Measurements from ENCODE around the gene LGR5. TPM values are rescaled to one million over a fixed set of nuclear protein-coding genes. Genes with fewer than 3 reads are reported as not detected.
A peak's percentile ranks its signal among the peaks of the same experiment; 100 is the strongest.

Gene LGR5
- polyA plus RNA-seq, 1 donor (not counting 4 experiments of a cell fraction or from before 2014, with no cell fraction given), result 0.05 TPM

DNA sequence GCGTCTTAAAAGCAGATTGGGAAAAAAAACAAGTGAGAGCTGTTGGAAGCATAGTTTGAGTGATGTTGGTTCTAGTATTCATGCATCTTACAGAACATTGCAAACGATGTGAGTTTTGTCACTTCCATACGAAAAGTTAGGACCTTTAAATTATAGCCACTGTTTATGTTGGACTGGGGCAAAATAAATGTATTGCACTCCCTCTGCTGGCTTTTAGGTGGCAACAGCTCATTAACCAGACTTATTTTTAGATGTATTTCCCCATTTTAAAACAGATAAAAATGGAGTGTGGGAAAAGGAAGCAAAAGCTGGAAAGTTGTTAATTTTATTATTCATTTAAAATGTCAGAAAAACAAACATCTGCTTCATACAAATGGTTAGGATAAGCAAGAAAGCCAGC, 111.9 kb downstream of the LGR5 start:
- Histone ChIP-seq H3K4me2 (ENCODE audit: control insufficient read depth, extremely low read depth, insufficient read depth, low read depth, low read length) (no peak overlapping the region), H3K9ac (ENCODE audit: control insufficient read depth, extremely low read depth, insufficient read depth, low read length) (no peak overlapping the region), H3K9me3 (ENCODE audit: control insufficient read depth, low read depth, low read length) (no peaks in the 10 kb centered on the region), H3K27ac (ENCODE audit: control insufficient read depth, insufficient read depth, low read length) (no peak overlapping the region), H3K79me2 (ENCODE audit: control insufficient read depth, insufficient read depth, low read length) (no peaks in the 10 kb centered on the region), H2AFZ (ENCODE audit: control insufficient read depth, low read length) (no peak overlapping the region), H3K9me1 (ENCODE audit: control insufficient read depth, extremely low read depth, insufficient read depth, low read length) (no peaks in the 10 kb centered on the region), H3K36me3 (ENCODE audit: control insufficient read depth in 2 of 2, extremely low read depth in 1 of 2, insufficient read depth in 2 of 2, low read length in 2 of 2) (no peaks in the 10 kb centered on the region), H3K4me1 (ENCODE audit: control insufficient read depth, extremely low read depth, insufficient read depth, low read length) (peaks cover 3% of the 10 kb centered on the region), H3K27me3 (ENCODE audit: control insufficient read depth, extremely low read depth, insufficient read depth, low read length) (no peaks in the 10 kb centered on the region), H3K4me3 (ENCODE audit: control insufficient read depth in 2 of 3, extremely low read depth in 1 of 3, insufficient read depth in 2 of 3, low read depth in 1 of 3, low read length in 3 of 3) (no peak overlapping the region), H4K20me1 (ENCODE audit: control insufficient read depth, extremely low read depth, insufficient read depth, low read length) (no peaks in the 10 kb centered on the region)
- no peak for TF ChIP-seq EZH2 (IDR thresholded peaks at IDR 0.05; ENCODE audit: low read length)
- TF ChIP-seq, protein P1, sequence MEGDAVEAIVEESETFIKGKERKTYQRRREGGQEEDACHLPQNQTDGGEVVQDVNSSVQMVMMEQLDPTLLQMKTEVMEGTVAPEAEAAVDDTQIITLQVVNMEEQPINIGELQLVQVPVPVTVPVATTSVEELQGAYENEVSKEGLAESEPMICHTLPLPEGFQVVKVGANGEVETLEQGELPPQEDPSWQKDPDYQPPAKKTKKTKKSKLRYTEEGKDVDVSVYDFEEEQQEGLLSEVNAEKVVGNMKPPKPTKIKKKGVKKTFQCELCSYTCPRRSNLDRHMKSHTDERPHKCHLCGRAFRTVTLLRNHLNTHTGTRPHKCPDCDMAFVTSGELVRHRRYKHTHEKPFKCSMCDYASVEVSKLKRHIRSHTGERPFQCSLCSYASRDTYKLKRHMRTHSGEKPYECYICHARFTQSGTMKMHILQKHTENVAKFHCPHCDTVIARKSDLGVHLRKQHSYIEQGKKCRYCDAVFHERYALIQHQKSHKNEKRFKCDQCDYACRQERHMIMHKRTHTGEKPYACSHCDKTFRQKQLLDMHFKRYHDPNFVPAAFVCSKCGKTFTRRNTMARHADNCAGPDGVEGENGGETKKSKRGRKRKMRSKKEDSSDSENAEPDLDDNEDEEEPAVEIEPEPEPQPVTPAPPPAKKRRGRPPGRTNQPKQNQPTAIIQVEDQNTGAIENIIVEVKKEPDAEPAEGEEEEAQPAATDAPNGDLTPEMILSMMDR (optimal IDR thresholded peaks at IDR 0.05 in 1 of 3, IDR thresholded peaks at IDR 0.05 in 1 of 3, conservative IDR thresholded peaks at IDR 0.05 in 1 of 3; ENCODE audit: extremely low read depth in 1 of 3, insufficient read depth in 2 of 3, low read length in 3 of 3), result peak in 2 of 3 experiments; percentile 27 to 39
- dilution Hi-C loops (cut with MboI; ENCODE audit: extremely low pct_ligation_motif_present, low sequenced_read_pairs), result no loop called here
- no peak for DNase-seq (ENCODE audit: low read depth, low spot score)
- no peak for FAIRE-seq

DNA sequence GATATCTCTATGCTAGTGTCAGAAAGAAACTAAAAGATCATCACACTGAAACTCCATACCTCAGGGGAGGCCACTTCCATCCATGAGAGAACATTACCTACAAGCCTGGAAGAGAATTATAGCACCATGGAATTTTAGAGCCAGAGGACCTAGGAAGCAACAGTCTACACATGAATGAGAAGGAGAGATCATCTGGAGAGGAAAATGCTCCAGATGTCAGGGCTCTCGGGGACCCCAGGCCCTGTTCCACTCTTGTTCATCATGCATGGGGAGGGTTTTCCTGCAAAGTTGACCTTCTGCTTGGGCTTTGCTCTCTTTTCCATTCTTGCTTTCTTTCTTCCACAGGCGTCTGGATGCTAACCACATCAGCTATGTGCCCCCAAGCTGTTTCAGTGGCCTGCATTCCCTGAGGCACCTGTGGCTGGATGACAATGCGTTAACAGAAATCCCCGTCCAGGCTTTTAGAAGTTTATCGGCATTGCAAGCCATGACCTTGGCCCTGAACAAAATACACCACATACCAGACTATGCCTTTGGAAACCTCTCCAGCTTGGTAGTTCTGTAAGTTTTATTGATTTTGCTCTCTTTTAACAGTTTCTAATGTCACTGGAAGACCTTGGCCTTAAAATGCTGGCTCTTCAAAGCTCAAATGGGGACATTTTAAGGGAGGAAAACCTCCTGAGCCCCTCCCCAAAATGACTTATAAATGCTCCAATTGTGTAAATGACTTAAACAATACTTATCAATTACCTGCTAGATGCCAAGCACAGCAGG, 113.3 kb downstream of the LGR5 start:
- Histone ChIP-seq H3K4me3 (ENCODE audit: control insufficient read depth in 2 of 3, extremely low read depth in 1 of 3, insufficient read depth in 2 of 3, low read depth in 1 of 3, low read length in 3 of 3) (no peak overlapping the region), H2AFZ (ENCODE audit: control insufficient read depth, low read length) (no peak overlapping the region), H3K36me3 (ENCODE audit: control insufficient read depth in 2 of 2, extremely low read depth in 1 of 2, insufficient read depth in 2 of 2, low read length in 2 of 2) (no peaks in the 10 kb centered on the region), H3K4me2 (ENCODE audit: control insufficient read depth, extremely low read depth, insufficient read depth, low read depth, low read length) (no peak overlapping the region), H3K4me1 (ENCODE audit: control insufficient read depth, extremely low read depth, insufficient read depth, low read length) (peaks cover 9% of the 10 kb centered on the region), H3K9ac (ENCODE audit: control insufficient read depth, extremely low read depth, insufficient read depth, low read length) (no peak overlapping the region), H3K27me3 (ENCODE audit: control insufficient read depth, extremely low read depth, insufficient read depth, low read length) (no peaks in the 10 kb centered on the region), H4K20me1 (ENCODE audit: control insufficient read depth, extremely low read depth, insufficient read depth, low read length) (no peaks in the 10 kb centered on the region), H3K79me2 (ENCODE audit: control insufficient read depth, insufficient read depth, low read length) (no peaks in the 10 kb centered on the region), H3K9me3 (ENCODE audit: control insufficient read depth, low read depth, low read length) (no peaks in the 10 kb centered on the region), H3K27ac (ENCODE audit: control insufficient read depth, insufficient read depth, low read length) (no peak overlapping the region), H3K9me1 (ENCODE audit: control insufficient read depth, extremely low read depth, insufficient read depth, low read length) (no peaks in the 10 kb centered on the region)
- TF ChIP-seq EZH2 (IDR thresholded peaks at IDR 0.05; ENCODE audit: low read length), result no peak
- TF ChIP-seq, protein P1 (optimal IDR thresholded peaks at IDR 0.05 in 1 of 3, IDR thresholded peaks at IDR 0.05 in 1 of 3, conservative IDR thresholded peaks at IDR 0.05 in 1 of 3; ENCODE audit: extremely low read depth in 1 of 3, insufficient read depth in 2 of 3, low read length in 3 of 3), result no peak
- FAIRE-seq, result no peak
- dilution Hi-C loops (cut with MboI; ENCODE audit: extremely low pct_ligation_motif_present, low sequenced_read_pairs), result no loop called here
- no peak for DNase-seq (ENCODE audit: low read depth, low spot score)
